Measurements from ENCODE around the gene TEX35. TPM values are rescaled to one million over a fixed set of nuclear protein-coding genes. Genes with fewer than 3 reads are reported as not detected.
A peak's percentile ranks its signal among the peaks of the same experiment; 100 is the strongest.

TEX35 gene
- not detected for polyA plus RNA-seq (2013, experiment 1 of 2)
- polyA plus RNA-seq (2013, experiment 2 of 2) = not detected

GRCh38 chr1:178512566-178513277, at the start of gene TEX35:
TEX35 (plus strand) TSS chr1:178513109; CDS start chr1:178513189, 80 bp downstream.
- H2AFZ ChIP-seq (ENCODE audit: low read length) = peak within 1 kb of the TSS; percentile 50
- H3K9me3 ChIP-seq (replicated peaks in 1 of 2; ENCODE audit: control insufficient read depth in 2 of 2, insufficient read depth in 1 of 2, low read depth in 1 of 2, low read length in 2 of 2) = no peaks in the 10 kb centered on the region
- no peak within 1 kb of the TSS for H4K8ac ChIP-seq (ENCODE audit: low read depth, low read length)
- H3K36me3 ChIP-seq (replicated peaks in 1 of 2; ENCODE audit: control insufficient read depth in 2 of 2, insufficient read depth in 2 of 2, low read length in 2 of 2) = no peaks in the 10 kb centered on the region
- H2BK120ac ChIP-seq (ENCODE audit: low read depth, low read length) = no peak within 1 kb of the TSS
- no peak within 1 kb of the TSS for H2BK15ac ChIP-seq (ENCODE audit: low read length)
- no CpG with 5 or more reads among the region's 19 CpGs for WGBS, 2 donors (ENCODE audit: extremely low coverage in 2 of 2, insufficient read length in 2 of 2, insufficient replicate concordance in 1 of 2)
- H3K27me3 ChIP-seq (ENCODE audit: control insufficient read depth in 3 of 3, insufficient read depth in 3 of 3, low read depth in 1 of 3, low read length in 3 of 3) = peaks cover 0 to 12% (median 0%) of the 10 kb centered on the region in 3 experiments
- no peak within 1 kb of the TSS for H2BK5ac ChIP-seq (ENCODE audit: low read length)
- H3K4ac ChIP-seq (ENCODE audit: low read length) = no peak within 1 kb of the TSS
- H4K91ac ChIP-seq (ENCODE audit: low read depth, low read length, poor library complexity) = no peak within 1 kb of the TSS
- peak within 1 kb of the TSS; percentile 11 for H3K14ac ChIP-seq (ENCODE audit: low read length)
- H3K79me1 ChIP-seq (ENCODE audit: low read depth, low read length) = no peaks in the 10 kb centered on the region
- peaks cover 0 to 3% of the 10 kb centered on the region in 2 donors for H3K4me1 ChIP-seq (ENCODE audit: control insufficient read depth in 2 of 2, insufficient read depth in 1 of 2, low read depth in 1 of 2, low read length in 2 of 2)
- no peak within 1 kb of the TSS for H3K4me3 ChIP-seq (ENCODE audit: low read length in 2 of 2)
- DNase-seq (ENCODE audit: low spot score) = no peak
- peak within 1 kb of the TSS; percentile 16 for H3K18ac ChIP-seq (ENCODE audit: low read length)
- H2AK5ac ChIP-seq (ENCODE audit: low read depth, low read length) = peak within 1 kb of the TSS; percentile 26
- H3K9ac ChIP-seq (ENCODE audit: low read depth, low read length, poor library complexity) = no peak within 1 kb of the TSS
- peak within 1 kb of the TSS; percentile 40 for H3K23ac ChIP-seq (ENCODE audit: low read depth, low read length, poor library complexity)
- no peak within 1 kb of the TSS for H3K4me2 ChIP-seq (ENCODE audit: insufficient read depth, low read length, poor library complexity, severe bottlenecking)
- no peak within 1 kb of the TSS for H2BK12ac ChIP-seq (ENCODE audit: low read length)
- no peak within 1 kb of the TSS for H3K27ac ChIP-seq (replicated peaks; ENCODE audit: low read length)

- H2AFZ ChIP-seq (ENCODE audit: low read length) = no peak overlapping the region
- no peaks in the 10 kb centered on the region for H3K79me1 ChIP-seq (ENCODE audit: low read depth, low read length)
- no peaks in the 10 kb centered on the region for H3K27me3 ChIP-seq (ENCODE audit: control insufficient read depth in 3 of 3, insufficient read depth in 3 of 3, low read depth in 1 of 3, low read length in 3 of 3)
- H3K9ac ChIP-seq (ENCODE audit: low read depth, low read length, poor library complexity) = no peak overlapping the region
- no peak overlapping the region for H3K4ac ChIP-seq (ENCODE audit: low read length)
- DNase-seq (ENCODE audit: low spot score) = no peak
- H3K4me3 ChIP-seq (ENCODE audit: low read length in 2 of 2) = no peak overlapping the region
- H2BK12ac ChIP-seq (ENCODE audit: low read length) = no peak overlapping the region
- no peaks in the 10 kb centered on the region for H3K9me3 ChIP-seq (replicated peaks in 1 of 2; ENCODE audit: control insufficient read depth in 2 of 2, insufficient read depth in 1 of 2, low read depth in 1 of 2, low read length in 2 of 2)
- no peak overlapping the region for H2BK15ac ChIP-seq (ENCODE audit: low read length)
- H4K91ac ChIP-seq (ENCODE audit: low read depth, low read length, poor library complexity) = no peak overlapping the region
- H3K18ac ChIP-seq (ENCODE audit: low read length) = no peak overlapping the region
- H4K8ac ChIP-seq (ENCODE audit: low read depth, low read length) = no peak overlapping the region
- no CpG with 5 or more reads among the region's 1 CpG for WGBS, 2 donors (ENCODE audit: extremely low coverage in 2 of 2, insufficient read length in 2 of 2, insufficient replicate concordance in 1 of 2)
- no peaks in the 10 kb centered on the region for H3K4me1 ChIP-seq (ENCODE audit: control insufficient read depth in 2 of 2, insufficient read depth in 1 of 2, low read depth in 1 of 2, low read length in 2 of 2)
- no peak overlapping the region for H2BK5ac ChIP-seq (ENCODE audit: low read length)
- peaks cover 0 to 58% of the 10 kb centered on the region in 2 donors for H3K36me3 ChIP-seq (replicated peaks in 1 of 2; ENCODE audit: control insufficient read depth in 2 of 2, insufficient read depth in 2 of 2, low read length in 2 of 2)
- H3K27ac ChIP-seq (replicated peaks; ENCODE audit: low read length) = no peak overlapping the region
- H3K4me2 ChIP-seq (ENCODE audit: insufficient read depth, low read length, poor library complexity, severe bottlenecking) = no peak overlapping the region
- no peak overlapping the region for H2BK120ac ChIP-seq (ENCODE audit: low read depth, low read length)
- H3K23ac ChIP-seq (ENCODE audit: low read depth, low read length, poor library complexity) = no peak overlapping the region
- H3K14ac ChIP-seq (ENCODE audit: low read length) = no peak overlapping the region
- H2AK5ac ChIP-seq (ENCODE audit: low read depth, low read length) = no peak overlapping the region
These were observed 48.8 kb upstream of the TEX35 start for GRCh38 chr1:178464141-178464540.

- DNase-seq (ENCODE audit: low spot score) = no peak
- no peak overlapping the region for H4K8ac ChIP-seq (ENCODE audit: low read depth, low read length)
- H2BK15ac ChIP-seq (ENCODE audit: low read length) = no peak overlapping the region
These were observed 48.3 kb upstream of the TEX35 start for GRCh38 chr1:178464566-178464965.

GRCh38 chr1:178465011-178465410, 47.9 kb upstream of the TEX35 start:
- Histone ChIP-seq H3K4me2 (ENCODE audit: insufficient read depth, low read length, poor library complexity, severe bottlenecking) (no peak overlapping the region), H2BK5ac (ENCODE audit: low read length) (no peak overlapping the region), H2BK120ac (ENCODE audit: low read depth, low read length) (no peak overlapping the region), H4K91ac (ENCODE audit: low read depth, low read length, poor library complexity) (no peak overlapping the region), H2BK15ac (ENCODE audit: low read length) (no peak overlapping the region), H3K23ac (ENCODE audit: low read depth, low read length, poor library complexity) (no peak overlapping the region), H3K9me3 (replicated peaks in 1 of 2; ENCODE audit: control insufficient read depth in 2 of 2, insufficient read depth in 1 of 2, low read depth in 1 of 2, low read length in 2 of 2) (no peaks in the 10 kb centered on the region), H2BK12ac (ENCODE audit: low read length) (no peak overlapping the region), H3K79me1 (ENCODE audit: low read depth, low read length) (no peaks in the 10 kb centered on the region), H3K14ac (ENCODE audit: low read length) (no peak overlapping the region), H3K4ac (ENCODE audit: low read length) (no peak overlapping the region), H3K4me3 (ENCODE audit: low read length in 2 of 2) (no peak overlapping the region), H4K8ac (ENCODE audit: low read depth, low read length) (no peak overlapping the region), H3K9ac (ENCODE audit: low read depth, low read length, poor library complexity) (no peak overlapping the region), H2AK5ac (ENCODE audit: low read depth, low read length) (no peak overlapping the region), H3K27ac (replicated peaks; ENCODE audit: low read length) (no peak overlapping the region), H2AFZ (ENCODE audit: low read length) (no peak overlapping the region), H3K27me3 (ENCODE audit: control insufficient read depth in 3 of 3, insufficient read depth in 3 of 3, low read depth in 1 of 3, low read length in 3 of 3) (no peaks in the 10 kb centered on the region), H3K36me3 (replicated peaks in 1 of 2; ENCODE audit: control insufficient read depth in 2 of 2, insufficient read depth in 2 of 2, low read length in 2 of 2) (peaks cover 0 to 62% of the 10 kb centered on the region in 2 donors), H3K4me1 (ENCODE audit: control insufficient read depth in 2 of 2, insufficient read depth in 1 of 2, low read depth in 1 of 2, low read length in 2 of 2) (no peaks in the 10 kb centered on the region), H3K18ac (ENCODE audit: low read length) (no peak overlapping the region)
- DNase-seq (ENCODE audit: low spot score) = no peak

More at GRCh38 chr1:178464566-178464965, 48.3 kb upstream of the TEX35 start:
- no peak overlapping the region for H2BK12ac ChIP-seq (ENCODE audit: low read length)
- no peak overlapping the region for H3K18ac ChIP-seq (ENCODE audit: low read length)
- no peak overlapping the region for H3K27ac ChIP-seq (replicated peaks; ENCODE audit: low read length)
- no peak overlapping the region for H2AK5ac ChIP-seq (ENCODE audit: low read depth, low read length)
- H3K4me1 ChIP-seq (ENCODE audit: control insufficient read depth in 2 of 2, insufficient read depth in 1 of 2, low read depth in 1 of 2, low read length in 2 of 2) = no peaks in the 10 kb centered on the region
- H2BK120ac ChIP-seq (ENCODE audit: low read depth, low read length) = no peak overlapping the region
- H3K36me3 ChIP-seq (replicated peaks in 1 of 2; ENCODE audit: control insufficient read depth in 2 of 2, insufficient read depth in 2 of 2, low read length in 2 of 2) = peaks cover 0 to 62% of the 10 kb centered on the region in 2 donors
- H3K79me1 ChIP-seq (ENCODE audit: low read depth, low read length) = no peaks in the 10 kb centered on the region
- no peak overlapping the region for H3K4ac ChIP-seq (ENCODE audit: low read length)
- no peak overlapping the region for H4K91ac ChIP-seq (ENCODE audit: low read depth, low read length, poor library complexity)
- no peak overlapping the region for H3K4me3 ChIP-seq (ENCODE audit: low read length in 2 of 2)
- no peak overlapping the region for H3K9ac ChIP-seq (ENCODE audit: low read depth, low read length, poor library complexity)
- H3K23ac ChIP-seq (ENCODE audit: low read depth, low read length, poor library complexity) = no peak overlapping the region
- no peak overlapping the region for H3K14ac ChIP-seq (ENCODE audit: low read length)
- no peak overlapping the region for H2AFZ ChIP-seq (ENCODE audit: low read length)
- no peaks in the 10 kb centered on the region for H3K27me3 ChIP-seq (ENCODE audit: control insufficient read depth in 3 of 3, insufficient read depth in 3 of 3, low read depth in 1 of 3, low read length in 3 of 3)
- no peak overlapping the region for H2BK5ac ChIP-seq (ENCODE audit: low read length)
- H3K4me2 ChIP-seq (ENCODE audit: insufficient read depth, low read length, poor library complexity, severe bottlenecking) = no peak overlapping the region
- no peaks in the 10 kb centered on the region for H3K9me3 ChIP-seq (replicated peaks in 1 of 2; ENCODE audit: control insufficient read depth in 2 of 2, insufficient read depth in 1 of 2, low read depth in 1 of 2, low read length in 2 of 2)

All from neuronal stem cell (in vitro differentiated cells).